CD8-positive, alpha-beta memory T cell (primary cell): ENCODE measurements around the gene ORC1. TPM values are rescaled to one million over a fixed set of nuclear protein-coding genes. Genes with fewer than 3 reads are reported as not detected.

Source experiments
- CTCF ChIA-PET: fragments of 350-600 bp; sonication (Branson Sonifier 250); formaldehyde crosslinking; loops from one replicate; lab custom pipeline; 2021; ENCODE audit warnings: antibody characterized with exemption; lab: Charles Lee
- POLR2A ChIA-PET: fragments of 350-600 bp; sonication (Branson Sonifier 250); formaldehyde crosslinking; loops from one replicate; lab custom pipeline; 2021; ENCODE audit warnings: antibody characterized with exemption; lab: Charles Lee
- DNase-seq, 5 donors: peaks; one replicate each; pipeline versions ENCODE4 v3.0.0 to v3.0.0-alpha.2; 2020 to 2022; ENCODE audit warnings: mixed read lengths in 1 of 5
- H3K27ac ChIP-seq: one replicate; pipeline ENCODE4 v1.7.0; 2013; ENCODE audit warnings: low read depth, mild to moderate bottlenecking, low read length, moderate library complexity
- H3K27me3 ChIP-seq: 2 replicates; pipeline ENCODE4 v1.7.0; 2013; ENCODE audit warnings: low read length, mild to moderate bottlenecking; ENCODE audit not compliant: insufficient read depth, poor library complexity, severe bottlenecking
- H3K36me3 ChIP-seq: 2 replicates; pipeline ENCODE4 v1.7.0; 2013; ENCODE audit warnings: mild to moderate bottlenecking, low read length, moderate library complexity; ENCODE audit not compliant: insufficient read depth
- H3K4me1 ChIP-seq: 2 replicates; pipeline ENCODE4 v1.7.0; 2013; ENCODE audit warnings: mild to moderate bottlenecking, low read length, moderate library complexity; ENCODE audit not compliant: insufficient read depth
- H3K4me3 ChIP-seq: 2 replicates; pipeline ENCODE4 v1.7.0; 2013; ENCODE audit warnings: mild to moderate bottlenecking, low read length
- H3K9me3 ChIP-seq: 2 replicates; pipeline ENCODE4 v1.7.0; 2013; ENCODE audit warnings: mild to moderate bottlenecking, low read length
- H3K27ac Mint-ChIP-seq, 8 donors: one replicate each; pipeline ENCODE4 v1.8.0; 2020 to 2021; ENCODE audit warnings: mixed read lengths in 8 of 8, mild to moderate bottlenecking in 6 of 8, inconsistent platforms in 3 of 8, moderate library complexity in 3 of 8
- H3K27me3 Mint-ChIP-seq, 2 donors: one replicate each; pipeline ENCODE4 v1.8.0; 2020 to 2021; ENCODE audit warnings: mixed read lengths in 2 of 2, mild to moderate bottlenecking in 1 of 2, moderate library complexity in 1 of 2
- H3K36me3 Mint-ChIP-seq, 3 donors: one replicate each; pipeline ENCODE4 v1.8.0; 2020 to 2021; ENCODE audit warnings: mixed read lengths in 3 of 3, inconsistent platforms in 1 of 3, mild to moderate bottlenecking in 1 of 3
- H3K4me1 Mint-ChIP-seq, 3 donors: one replicate each; pipeline ENCODE4 v1.8.0; 2020 to 2021; ENCODE audit warnings: mixed read lengths in 3 of 3, inconsistent platforms in 1 of 3, mild to moderate bottlenecking in 1 of 3
- H3K4me3 Mint-ChIP-seq, 7 donors: one replicate each; pipeline ENCODE4 v1.8.0; 2020 to 2021; ENCODE audit warnings: mixed read lengths in 7 of 7, mild to moderate bottlenecking in 6 of 7, moderate library complexity in 4 of 7, inconsistent platforms in 2 of 7
- H3K9me3 Mint-ChIP-seq, 5 donors: one replicate each; pipeline ENCODE4 v1.8.0; 2020 to 2022; ENCODE audit warnings: mixed read lengths in 5 of 5, mild to moderate bottlenecking in 3 of 5, moderate library complexity in 2 of 5, inconsistent platforms in 1 of 5
- polyA plus RNA-seq: library from polyadenylated mRNA; unstranded; fragments of 300-500 nt; fragmentation: Illumina TruSeq; gene quantifications from one replicate; pipeline ENCODE4 v1.2.3, GENCODE V29; 2021
- total RNA-seq, 2 experiments: library from RNA; stranded (reverse); gene quantifications; one replicate each; pipeline ENCODE4 v1.2.3, GENCODE V29; 2021

ORC1 gene
- total and polyA plus RNA-seq, 3 experiments from 2014 or later, result 0.55 to 40.6 (median 39.8) TPM

GRCh38 chr1:52357397-52357796 lies 46.8 kb downstream of the ORC1 start:
- Mint-ChIP-seq H3K27me3 (no peaks in the 10 kb centered on the region), H3K4me3 (no peak overlapping the region), H3K36me3 (peaks cover 7 to 100% (median 19%) of the 10 kb centered on the region in 3 donors), H3K4me1 (peaks cover 3 to 9% (median 8%) of the 10 kb centered on the region in 3 donors), H3K9me3 (no peaks in the 10 kb centered on the region), H3K27ac (peak overlapping the region in 3 of 8 donors; percentile 7 to 67 (median 54))
- no peaks in the 10 kb centered on the region for H3K27me3 ChIP-seq
- peaks cover 5% of the 10 kb centered on the region for H3K4me1 ChIP-seq
- CTCF ChIA-PET, result no interaction called here
- H3K36me3 ChIP-seq, result peaks cover 89% of the 10 kb centered on the region
- H3K27ac ChIP-seq, result no peak overlapping the region
- POLR2A ChIA-PET, result interaction anchor here (1.0 kb wide), 1 partner anchor 11 kb away, joined by 3 read pairs; no protein-coding TSS in a partner anchor
- H3K4me3 ChIP-seq, result no peak overlapping the region
- no peaks in the 10 kb centered on the region for H3K9me3 ChIP-seq
- DNase-seq, result no peak

GRCh38 chr1:52356818-52357355 lies 47.3 kb downstream of the ORC1 start:
- ChIA-PET POLR2A (interaction anchor here (1.0 kb wide), 1 partner anchor 11 kb away, joined by 3 read pairs; no protein-coding TSS in a partner anchor), CTCF (no interaction called here)
- Histone ChIP-seq H3K27ac (no peak overlapping the region), H3K27me3 (no peaks in the 10 kb centered on the region), H3K4me3 (no peak overlapping the region), H3K9me3 (no peaks in the 10 kb centered on the region), H3K36me3 (peaks cover 87% of the 10 kb centered on the region), H3K4me1 (no peaks in the 10 kb centered on the region)
- Mint-ChIP-seq H3K4me3 (no peak overlapping the region), H3K27me3 (no peaks in the 10 kb centered on the region), H3K9me3 (no peaks in the 10 kb centered on the region), H3K36me3 (peaks cover 7 to 99% (median 21%) of the 10 kb centered on the region in 3 donors), H3K27ac (peak overlapping the region in 5 of 8 donors; percentile 7 to 67 (median 35)), H3K4me1 (peaks cover 3 to 5% (median 4%) of the 10 kb centered on the region in 3 donors)
- DNase-seq, result no peak

GRCh38 chr1:52355847-52356505 lies 48.2 kb downstream of the ORC1 start:
- H3K4me3 Mint-ChIP-seq, result no peak overlapping the region
- H3K36me3 Mint-ChIP-seq, result peaks cover 7 to 95% (median 16%) of the 10 kb centered on the region in 3 donors

DNA sequence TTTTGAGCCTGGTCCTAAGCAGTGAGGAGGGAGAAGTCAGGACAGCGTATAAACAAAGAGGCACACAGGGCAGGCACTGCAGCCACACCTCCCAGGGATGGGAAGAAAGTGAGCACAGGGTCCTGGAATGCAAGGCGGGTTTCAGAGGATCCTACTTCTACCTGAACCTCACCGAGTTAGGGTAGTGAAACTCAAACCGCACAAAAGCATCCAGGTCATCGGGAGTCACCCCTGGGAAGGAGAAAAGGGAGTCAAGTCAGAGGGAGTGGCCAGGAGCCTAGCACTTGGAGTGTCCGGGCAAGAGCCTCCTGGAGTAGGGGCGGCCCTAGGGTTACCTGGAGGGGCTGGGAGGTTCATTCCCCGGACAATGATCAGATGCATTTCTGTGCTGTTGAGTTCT lies 48.8 kb downstream of the ORC1 start:
- Histone ChIP-seq H3K4me3 (no peak overlapping the region), H3K27me3 (no peaks in the 10 kb centered on the region), H3K36me3 (peaks cover 75% of the 10 kb centered on the region), H3K27ac (no peak overlapping the region), H3K9me3 (no peaks in the 10 kb centered on the region), H3K4me1 (no peaks in the 10 kb centered on the region)
- Mint-ChIP-seq H3K9me3 (no peaks in the 10 kb centered on the region), H3K4me3 (peak overlapping the region in 1 of 7 donors; percentile 40), H3K27me3 (no peaks in the 10 kb centered on the region), H3K27ac (peak overlapping the region in 4 of 8 donors; percentile 27 to 85 (median 62)), H3K36me3 (peaks cover 7 to 93% (median 16%) of the 10 kb centered on the region in 3 donors), H3K4me1 (no peaks in the 10 kb centered on the region)
- DNase-seq, result no peak
- ChIA-PET POLR2A (no interaction called here), CTCF (no interaction called here)

More at GRCh38 chr1:52355847-52356505, 48.2 kb downstream of the ORC1 start:
- Mint-ChIP-seq H3K27ac (peak overlapping the region in 3 of 8 donors; percentile 27 to 85 (median 64)), H3K9me3 (no peaks in the 10 kb centered on the region), H3K27me3 (no peaks in the 10 kb centered on the region), H3K4me1 (no peaks in the 10 kb centered on the region)
- Histone ChIP-seq H3K9me3 (no peaks in the 10 kb centered on the region), H3K27ac (no peak overlapping the region), H3K36me3 (peaks cover 81% of the 10 kb centered on the region), H3K27me3 (no peaks in the 10 kb centered on the region), H3K4me1 (no peaks in the 10 kb centered on the region), H3K4me3 (no peak overlapping the region)
- CTCF ChIA-PET, result no interaction called here
- POLR2A ChIA-PET, result no interaction called here
- no peak for DNase-seq

- Mint-ChIP-seq H3K4me3 (no peak overlapping the region), H3K27ac (peak overlapping the region in 6 of 8 donors; percentile 7 to 90 (median 55)), H3K4me1 (peaks cover 0 to 6% (median 0%) of the 10 kb centered on the region in 3 donors), H3K9me3 (no peaks in the 10 kb centered on the region), H3K27me3 (no peaks in the 10 kb centered on the region), H3K36me3 (peaks cover 7 to 69% (median 10%) of the 10 kb centered on the region in 3 donors)
- no peak for DNase-seq
- H3K27ac ChIP-seq, result no peak overlapping the region
- no peak overlapping the region for H3K4me3 ChIP-seq
- ChIA-PET POLR2A (no interaction called here), CTCF (no interaction called here)
- no peaks in the 10 kb centered on the region for H3K9me3 ChIP-seq
- peaks cover 48% of the 10 kb centered on the region for H3K36me3 ChIP-seq
- no peaks in the 10 kb centered on the region for H3K4me1 ChIP-seq
- no peaks in the 10 kb centered on the region for H3K27me3 ChIP-seq
Observed at GRCh38 chr1:52352690-52353089, 51.5 kb downstream of the ORC1 start.

GRCh38 chr1:52348704-52349300 lies 55.4 kb downstream of the ORC1 start:
- no peak overlapping the region for H3K4me3 Mint-ChIP-seq
- Histone ChIP-seq H3K4me1 (no peaks in the 10 kb centered on the region), H3K27me3 (no peaks in the 10 kb centered on the region), H3K9me3 (no peaks in the 10 kb centered on the region), H3K4me3 (no peak overlapping the region), H3K36me3 (peaks cover 9% of the 10 kb centered on the region), H3K27ac (no peak overlapping the region)
- peaks cover 0 to 8% (median 0%) of the 10 kb centered on the region in 3 donors for H3K4me1 Mint-ChIP-seq
- peak overlapping the region in 7 of 8 donors; percentile 17 to 83 (median 58) for H3K27ac Mint-ChIP-seq
- no peaks in the 10 kb centered on the region for H3K27me3 Mint-ChIP-seq
- CTCF ChIA-PET, result interaction anchor here (1.3 kb wide), 1 partner anchor 16 kb away, joined by 3 read pairs; no protein-coding TSS in a partner anchor
- H3K9me3 Mint-ChIP-seq, result no peaks in the 10 kb centered on the region
- POLR2A ChIA-PET, result interaction anchor here (0.7 kb wide), 2 partner anchors 18 to 68 kb away, joined by 3 to 4 read pairs; partner anchors contain the start of gene CC2D1B
- no peak for DNase-seq
- H3K36me3 Mint-ChIP-seq, result peaks cover under 1 to 41% (median 4%) of the 10 kb centered on the region in 3 donors

DNA sequence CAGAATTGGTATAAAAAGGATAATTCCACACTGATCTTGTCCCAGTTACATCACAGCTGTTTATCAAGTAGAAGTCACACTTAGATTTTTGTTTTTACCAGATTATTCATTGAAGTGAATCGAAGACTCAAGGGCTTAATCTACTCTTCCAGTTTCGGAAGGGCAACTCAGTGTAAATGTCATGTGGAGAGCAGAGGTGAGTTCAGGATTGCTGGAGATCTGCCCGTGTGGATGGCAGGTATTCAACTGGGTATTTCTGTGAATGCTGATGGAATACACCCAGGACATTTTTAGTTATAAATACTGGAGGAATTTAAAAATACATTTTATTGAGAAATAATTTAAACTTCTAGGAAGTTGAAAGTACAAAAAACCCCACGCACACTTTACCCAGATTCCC lies 57.6 kb downstream of the ORC1 start:
- H3K36me3 ChIP-seq, result peaks cover under 1% of the 10 kb centered on the region
- no peak overlapping the region for H3K27ac ChIP-seq
- Mint-ChIP-seq H3K27me3 (no peaks in the 10 kb centered on the region), H3K36me3 (peaks cover 0 to 22% (median 0%) of the 10 kb centered on the region in 3 donors), H3K4me1 (peaks cover 0 to 8% (median 0%) of the 10 kb centered on the region in 3 donors), H3K4me3 (no peak overlapping the region), H3K9me3 (no peaks in the 10 kb centered on the region), H3K27ac (peak overlapping the region in 2 of 8 donors; percentile 61 to 73)
- H3K9me3 ChIP-seq, result no peaks in the 10 kb centered on the region
- CTCF ChIA-PET, result no interaction called here
- DNase-seq, result no peak
- H3K4me3 ChIP-seq, result no peak overlapping the region
- no peaks in the 10 kb centered on the region for H3K27me3 ChIP-seq
- POLR2A ChIA-PET, result no interaction called here
- H3K4me1 ChIP-seq, result no peaks in the 10 kb centered on the region

DNA sequence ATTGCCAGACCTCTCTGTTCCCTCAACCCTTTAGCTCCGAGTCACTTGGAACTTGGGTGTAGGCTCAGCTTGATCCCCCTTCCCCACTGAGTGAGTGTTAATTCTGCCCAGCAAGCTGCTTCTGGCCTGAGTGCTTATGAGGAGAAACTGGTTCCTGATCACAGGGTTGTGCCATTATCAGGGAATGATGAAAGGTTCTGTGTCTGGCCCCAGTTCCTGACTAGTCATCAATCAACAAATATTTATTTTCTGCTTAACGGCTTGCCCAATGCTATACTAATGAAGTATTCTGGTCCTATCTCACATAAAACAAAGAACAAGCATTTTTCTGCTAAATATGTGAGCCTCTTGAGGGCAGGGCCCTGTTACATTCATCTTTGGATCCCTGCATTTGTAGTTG lies 59.0 kb downstream of the ORC1 start:
- Histone ChIP-seq H3K9me3 (no peaks in the 10 kb centered on the region), H3K36me3 (no peaks in the 10 kb centered on the region), H3K4me1 (no peaks in the 10 kb centered on the region), H3K27me3 (no peaks in the 10 kb centered on the region), H3K27ac (no peak overlapping the region), H3K4me3 (no peak overlapping the region)
- ChIA-PET POLR2A (no interaction called here), CTCF (no interaction called here)
- Mint-ChIP-seq H3K9me3 (no peaks in the 10 kb centered on the region), H3K27me3 (no peaks in the 10 kb centered on the region), H3K36me3 (peaks cover 0 to 14% (median 0%) of the 10 kb centered on the region in 3 donors), H3K4me3 (no peak overlapping the region), H3K27ac (peak overlapping the region in 3 of 8 donors; percentile 44 to 63 (median 45)), H3K4me1 (peaks cover 0 to 8% (median 0%) of the 10 kb centered on the region in 3 donors)
- no peak for DNase-seq
